Mucosa of stomach (tissue), 1 donor: ENCODE measurements around the gene COL11A2.
"Not testable (repeated sequence)": the region's sequence is repeated elsewhere in the genome, so short reads cannot be mapped to it uniquely, and the experiment has no call there.

ENCODE experiments used
- H3K27me3 ChIP-seq: one replicate; pipeline ENCODE4 v1.7.0; 2013; ENCODE audit warnings: mild to moderate bottlenecking, low read length; ENCODE audit not compliant: control insufficient read depth, insufficient read depth
- H3K36me3 ChIP-seq: one replicate; pipeline ENCODE4 v1.7.0; 2013; ENCODE audit warnings: low read length; ENCODE audit not compliant: control insufficient read depth, insufficient read depth
- H3K4me1 ChIP-seq: one replicate; pipeline ENCODE4 v1.7.0; 2013; ENCODE audit warnings: mild to moderate bottlenecking, low read length; ENCODE audit not compliant: control insufficient read depth, insufficient read depth
- H3K4me3 ChIP-seq: one replicate; pipeline ENCODE4 v1.7.0; 2013; ENCODE audit warnings: low read length
- H3K9ac ChIP-seq: one replicate; pipeline ENCODE4 v1.7.0; 2013; ENCODE audit warnings: mild to moderate bottlenecking, low read length, moderate library complexity
- H3K9me3 ChIP-seq: one replicate; pipeline ENCODE4 v1.7.0; 2013; ENCODE audit warnings: mild to moderate bottlenecking, low read length, moderate library complexity; ENCODE audit not compliant: control insufficient read depth
- donor health status: Pancreatic carcinoma.

The COL11A2 gene

DNA sequence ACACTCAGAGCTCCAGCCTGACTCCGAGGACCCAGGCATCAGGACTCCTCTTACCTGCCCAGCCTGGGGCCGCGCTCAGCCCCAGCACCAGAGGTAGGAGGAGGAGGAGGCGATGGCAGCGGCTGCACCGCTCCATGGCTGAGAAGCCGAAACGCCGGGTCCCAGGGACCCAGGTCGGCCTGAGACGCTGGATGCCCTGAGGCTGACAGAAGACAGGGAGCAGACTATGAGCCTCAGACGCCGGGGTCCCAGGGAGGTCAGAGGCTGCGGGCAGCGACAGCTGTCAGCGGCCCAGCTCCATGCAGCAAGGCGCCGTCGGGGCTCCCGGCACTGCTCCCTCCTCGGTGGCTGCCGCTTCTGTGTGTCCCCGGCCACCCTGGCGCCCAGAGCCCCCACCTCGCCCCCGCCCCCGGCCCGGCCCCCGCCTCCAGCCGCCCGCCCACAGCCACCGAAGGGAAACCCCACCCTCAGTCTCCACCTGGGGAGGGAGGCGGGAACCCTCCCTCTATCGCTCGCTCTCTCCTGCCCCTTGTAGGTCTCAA, at the start of gene COL11A2:
Gene COL11A2, minus strand, starts transcription at position 363 of the 542 bp plus-strand sequence. Its CDS starts 227 bp downstream, at position 136.
- Histone ChIP-seq H3K9ac (peak within 1 kb of the TSS; percentile 47), H3K27me3 (peaks cover 45% of the 10 kb centered on the region)

DNA sequence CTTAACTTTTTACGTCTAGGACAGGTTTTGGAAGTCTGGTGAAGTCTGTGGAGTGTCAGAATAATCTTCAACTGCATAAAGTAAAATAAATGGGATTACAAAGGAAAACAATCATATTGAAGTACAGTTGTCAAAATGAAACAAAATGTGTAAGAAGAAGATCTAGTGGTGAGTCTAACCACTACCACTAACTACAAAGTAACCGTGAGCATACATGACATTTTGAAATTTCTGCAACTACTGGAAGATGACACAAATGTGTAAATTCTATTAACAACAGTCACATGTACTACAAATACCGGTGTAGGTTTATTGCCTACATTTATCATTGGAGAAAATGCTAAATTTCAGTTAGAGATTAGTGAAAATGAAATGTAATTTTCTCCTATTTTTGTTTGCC, 49.7 kb upstream of the COL11A2 start:
- H3K27me3 ChIP-seq = no peaks in the 10 kb centered on the region

More for the DNA sequence above, at the start of gene COL11A2:
- Histone ChIP-seq H3K36me3 (peaks cover 15% of the 10 kb centered on the region), H3K4me1 (peaks cover 21% of the 10 kb centered on the region), H3K4me3 (peak within 1 kb of the TSS; percentile 29), H3K9me3 (no peaks in the 10 kb centered on the region)

DNA sequence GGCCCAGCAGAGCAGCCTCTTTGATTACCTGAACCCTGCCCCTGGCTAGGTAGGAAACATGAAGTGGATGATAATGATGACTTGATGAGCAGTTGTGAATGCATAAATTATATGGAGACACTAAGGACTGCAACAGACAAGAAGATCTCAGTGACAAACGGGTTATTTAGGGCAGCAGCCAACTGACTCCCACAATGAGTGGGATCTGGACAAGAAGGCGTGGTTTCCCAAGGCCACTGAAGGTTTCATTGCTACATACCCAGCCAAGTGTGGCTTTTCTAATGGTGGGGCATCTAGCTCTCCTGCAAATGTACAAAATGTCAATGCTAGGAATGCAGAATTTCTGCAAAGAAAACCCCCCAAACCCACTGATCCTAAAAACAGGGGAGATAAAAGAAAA, 45.5 kb upstream of the COL11A2 start:
- H3K9ac ChIP-seq = no peak overlapping the region
- H3K9me3 ChIP-seq = no peaks in the 10 kb centered on the region
- no peaks in the 10 kb centered on the region for H3K4me1 ChIP-seq
- H3K4me3 ChIP-seq = no peak overlapping the region
- H3K27me3 ChIP-seq = peaks cover 9% of the 10 kb centered on the region
- no peaks in the 10 kb centered on the region for H3K36me3 ChIP-seq

More for the DNA sequence above, 49.7 kb upstream of the COL11A2 start:
- Histone ChIP-seq H3K4me1 (no peaks in the 10 kb centered on the region), H3K9me3 (no peaks in the 10 kb centered on the region), H3K9ac (no peak overlapping the region), H3K4me3 (no peak overlapping the region), H3K36me3 (no peaks in the 10 kb centered on the region)

DNA sequence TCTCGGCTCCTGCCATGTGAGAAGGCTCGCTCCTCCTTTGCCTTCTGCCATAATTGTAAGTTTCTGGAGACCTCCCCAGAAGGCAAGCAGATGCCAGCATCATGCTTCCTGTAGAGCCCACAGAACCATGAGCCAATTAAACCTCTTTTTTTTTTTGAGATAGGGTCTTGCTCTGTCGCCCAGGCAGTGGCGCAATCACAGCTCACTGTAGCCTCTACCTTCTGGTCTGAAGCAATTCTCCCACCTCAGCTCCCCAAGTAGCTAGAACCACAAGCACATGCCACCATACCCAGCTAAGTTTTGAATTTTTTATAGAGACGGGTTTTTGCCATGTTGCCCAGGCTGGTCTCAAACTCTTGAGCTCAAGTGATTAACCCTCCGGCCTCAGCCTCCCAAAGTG, 44.6 kb upstream of the COL11A2 start:
- H3K36me3 ChIP-seq = no peaks in the 10 kb centered on the region
- H3K27me3 ChIP-seq = peaks cover 13% of the 10 kb centered on the region
- no peak overlapping the region for H3K4me3 ChIP-seq
- H3K4me1 ChIP-seq = no peaks in the 10 kb centered on the region
- no peak overlapping the region for H3K9ac ChIP-seq
- no peaks in the 10 kb centered on the region for H3K9me3 ChIP-seq

DNA sequence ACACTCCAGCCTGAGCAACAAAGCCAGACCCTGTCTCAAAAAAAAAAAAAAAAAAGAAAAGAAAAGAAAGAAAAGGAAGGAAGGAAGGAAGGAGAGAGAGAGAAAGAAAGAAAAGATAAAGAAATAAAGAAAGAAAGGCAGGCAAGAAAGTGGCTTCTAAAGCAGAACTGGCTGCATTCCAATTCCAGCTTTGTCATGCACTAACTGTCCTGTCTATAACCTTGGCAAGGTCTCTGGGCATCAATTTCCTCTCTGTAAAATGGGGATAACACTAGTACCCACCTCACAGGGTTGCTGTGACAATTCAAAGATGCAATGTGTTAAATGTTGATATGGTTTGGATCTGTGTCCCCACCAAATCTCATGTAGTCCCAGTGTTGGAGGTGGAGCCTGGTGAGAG, 44.1 kb upstream of the COL11A2 start:
- H3K9ac ChIP-seq = no peak overlapping the region
- no peaks in the 10 kb centered on the region for H3K9me3 ChIP-seq
- no peak overlapping the region for H3K4me3 ChIP-seq
- H3K36me3 ChIP-seq = no peaks in the 10 kb centered on the region
- peaks cover 13% of the 10 kb centered on the region for H3K27me3 ChIP-seq
- H3K4me1 ChIP-seq = no peaks in the 10 kb centered on the region

DNA sequence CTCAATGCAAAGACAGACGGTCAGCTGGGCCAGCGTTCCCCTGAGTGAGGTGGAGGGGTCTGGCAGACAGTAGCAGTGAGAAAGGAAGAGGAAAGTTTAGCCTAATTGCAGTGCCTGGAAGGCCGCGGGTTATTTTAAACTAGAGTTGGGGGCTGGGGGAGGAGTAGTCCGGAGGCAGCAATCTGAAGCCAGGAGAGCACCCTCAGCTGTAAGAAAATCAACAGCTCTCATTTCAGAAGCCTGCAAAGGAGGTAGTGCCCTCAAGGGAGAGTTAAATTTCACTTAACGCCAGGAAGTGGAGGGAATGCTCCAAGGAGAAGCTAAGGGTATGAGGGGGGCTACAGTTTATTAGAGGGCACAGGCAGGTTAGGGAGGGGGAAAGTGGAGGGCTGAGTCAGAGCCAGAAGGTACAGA, 43.0 kb upstream of the COL11A2 start:
- no peaks in the 10 kb centered on the region for H3K4me1 ChIP-seq
- H3K27me3 ChIP-seq = peaks cover 13% of the 10 kb centered on the region
- no peak overlapping the region for H3K9ac ChIP-seq
- H3K4me3 ChIP-seq = no peak overlapping the region
- no peaks in the 10 kb centered on the region for H3K36me3 ChIP-seq
- H3K9me3 ChIP-seq = no peaks in the 10 kb centered on the region

DNA sequence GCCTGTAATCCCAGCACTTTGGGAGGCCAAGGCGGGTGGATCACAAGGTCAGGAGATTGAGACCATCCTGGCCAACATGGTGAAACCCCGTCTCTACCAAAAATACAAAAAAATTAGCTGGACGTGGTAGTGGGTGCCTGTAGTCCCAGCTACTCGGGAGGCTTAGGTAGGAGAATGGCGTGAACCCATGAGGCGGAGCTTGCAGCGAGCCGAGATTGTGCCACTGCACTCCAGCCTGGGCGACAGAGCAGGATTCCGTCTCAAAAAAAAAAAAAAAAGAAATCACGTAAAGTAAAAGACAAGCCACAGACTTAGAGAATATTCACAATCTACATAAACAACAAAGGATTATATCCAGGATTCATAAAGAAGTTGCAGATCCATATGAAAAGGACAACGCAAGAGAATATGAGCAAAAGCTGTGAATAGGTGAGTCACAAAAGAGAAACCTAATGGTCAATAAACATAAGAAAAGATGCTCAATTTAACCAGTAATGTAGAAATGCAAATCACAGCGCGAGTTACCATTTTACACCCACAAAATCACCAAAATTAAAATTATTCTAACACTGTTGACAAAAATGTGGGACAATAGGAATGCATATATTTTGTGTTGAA, 34.3 kb upstream of the COL11A2 start:
- not testable (repeated sequence) for H3K4me1 ChIP-seq, H3K9me3 ChIP-seq, H3K36me3 ChIP-seq, H3K4me3 ChIP-seq, H3K27me3 ChIP-seq, H3K9ac ChIP-seq

DNA sequence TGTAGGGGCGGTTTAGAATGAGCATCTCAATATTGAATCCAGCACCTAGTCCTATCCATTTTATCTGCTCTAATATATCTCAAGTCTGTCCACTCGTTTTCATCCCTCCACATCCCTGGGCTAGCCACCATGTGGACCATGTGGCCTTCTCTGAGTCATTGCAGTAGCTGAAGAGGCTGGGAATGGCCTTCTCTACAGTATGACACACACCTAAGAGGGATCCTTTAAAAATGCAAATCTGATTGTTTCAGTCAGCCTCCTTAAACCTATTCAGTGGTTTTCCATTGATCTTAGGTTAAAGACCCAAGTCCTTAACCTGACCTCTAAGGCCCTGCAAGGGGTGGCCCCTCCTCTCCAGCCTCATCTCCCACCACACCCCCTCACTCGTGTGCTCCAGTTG, 25.4 kb upstream of the COL11A2 start:
- no peaks in the 10 kb centered on the region for H3K9me3 ChIP-seq
- H3K27me3 ChIP-seq = peaks cover 16% of the 10 kb centered on the region
- no peaks in the 10 kb centered on the region for H3K36me3 ChIP-seq
- no peak overlapping the region for H3K4me3 ChIP-seq
- peaks cover 12% of the 10 kb centered on the region for H3K4me1 ChIP-seq
- no peak overlapping the region for H3K9ac ChIP-seq

DNA sequence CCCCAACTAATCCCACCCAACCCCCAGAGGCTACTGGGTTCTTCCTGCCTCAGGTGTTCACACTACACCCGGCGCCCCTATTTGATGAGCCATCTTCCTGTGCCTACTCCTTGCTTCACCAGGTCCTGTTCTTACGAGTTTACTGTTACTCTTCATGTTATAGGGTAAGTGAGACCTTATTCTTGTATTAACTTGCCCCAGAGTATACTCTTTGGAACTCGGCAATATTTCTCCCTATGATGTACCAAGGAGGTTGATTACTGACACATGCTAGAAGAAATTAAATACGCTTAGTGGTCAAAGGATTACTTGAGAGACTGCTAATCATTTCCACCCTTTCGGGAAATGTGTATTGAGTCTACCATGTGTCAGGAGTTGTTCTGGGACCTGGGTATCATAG, 25.0 kb upstream of the COL11A2 start:
- H3K27me3 ChIP-seq = peaks cover 19% of the 10 kb centered on the region
- no peaks in the 10 kb centered on the region for H3K36me3 ChIP-seq
- no peaks in the 10 kb centered on the region for H3K9me3 ChIP-seq
- H3K4me1 ChIP-seq = peaks cover 13% of the 10 kb centered on the region
- H3K4me3 ChIP-seq = no peak overlapping the region
- H3K9ac ChIP-seq = no peak overlapping the region

DNA sequence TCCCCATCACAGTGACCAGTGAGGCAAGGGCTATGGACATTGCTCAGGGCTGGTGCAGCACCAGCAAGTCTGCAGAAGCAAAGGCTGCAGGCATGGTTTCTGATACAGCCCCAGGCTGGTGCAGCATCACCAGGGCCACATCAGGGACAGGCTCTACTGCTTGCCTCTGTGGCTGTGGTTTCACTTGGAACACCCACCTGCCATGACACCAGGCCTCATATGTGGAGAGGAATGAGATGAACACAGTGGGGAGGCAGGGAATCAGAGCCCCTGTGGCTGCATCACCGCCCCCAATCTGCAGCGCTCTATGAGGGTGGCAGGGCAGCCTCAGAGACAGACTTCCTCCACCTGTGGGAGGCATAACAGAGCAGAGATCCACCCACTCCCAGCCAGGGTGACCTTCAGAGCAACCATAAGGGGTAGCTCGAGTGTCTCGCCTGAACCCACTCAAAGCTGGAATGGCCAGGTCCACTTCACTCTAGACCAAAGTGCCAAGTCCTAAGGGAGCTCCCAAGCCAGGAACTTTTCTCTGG, 23.9 kb upstream of the COL11A2 start:
- no peak overlapping the region for H3K4me3 ChIP-seq
- peaks cover 19% of the 10 kb centered on the region for H3K27me3 ChIP-seq
- H3K4me1 ChIP-seq = peaks cover 13% of the 10 kb centered on the region
- H3K36me3 ChIP-seq = no peaks in the 10 kb centered on the region
- no peaks in the 10 kb centered on the region for H3K9me3 ChIP-seq
- no peak overlapping the region for H3K9ac ChIP-seq

DNA sequence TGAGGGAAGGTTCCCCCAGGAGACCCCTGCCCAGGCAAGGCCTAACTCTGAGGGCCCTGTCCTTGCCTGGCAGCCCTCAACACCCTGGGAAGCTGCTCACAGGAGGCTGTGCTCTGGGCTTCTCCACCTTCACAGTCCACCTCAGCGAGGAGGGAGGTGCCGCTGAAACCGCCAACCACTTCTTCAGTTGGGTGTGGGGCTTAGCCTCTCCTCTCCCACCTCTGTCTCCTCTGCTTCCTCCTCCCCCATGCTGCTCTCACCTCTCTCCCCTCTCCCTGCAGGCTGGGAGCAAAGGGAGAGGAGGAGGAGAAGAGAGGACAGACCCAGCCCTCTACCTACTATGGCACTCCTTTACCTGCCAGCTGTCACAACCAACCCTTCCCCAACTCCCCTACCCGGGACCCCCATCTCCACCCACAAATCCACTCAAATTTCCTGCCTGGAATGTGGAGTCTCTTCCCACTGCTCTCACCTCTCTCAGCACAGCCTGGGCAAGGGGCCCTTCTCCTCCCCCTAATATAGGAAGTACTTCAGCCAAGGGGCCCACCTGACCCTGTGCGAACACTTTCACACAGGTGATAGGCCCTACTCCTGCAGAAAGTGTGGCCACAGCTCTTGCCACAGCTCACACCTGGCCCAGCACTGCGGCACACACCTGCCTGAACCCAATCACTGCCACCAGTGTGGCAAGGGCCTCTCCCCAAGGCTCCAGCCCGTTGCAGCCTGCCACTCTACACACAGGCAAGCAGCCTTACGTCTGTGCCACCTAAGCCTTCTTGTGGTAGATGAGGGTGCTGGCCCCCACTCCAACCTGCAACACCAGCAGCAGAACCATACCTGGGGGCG, 23.2 kb upstream of the COL11A2 start:
- Histone ChIP-seq H3K4me3 (no peak overlapping the region), H3K27me3 (peaks cover 19% of the 10 kb centered on the region), H3K36me3 (no peaks in the 10 kb centered on the region), H3K9me3 (no peaks in the 10 kb centered on the region), H3K9ac (no peak overlapping the region), H3K4me1 (peaks cover 13% of the 10 kb centered on the region)

DNA sequence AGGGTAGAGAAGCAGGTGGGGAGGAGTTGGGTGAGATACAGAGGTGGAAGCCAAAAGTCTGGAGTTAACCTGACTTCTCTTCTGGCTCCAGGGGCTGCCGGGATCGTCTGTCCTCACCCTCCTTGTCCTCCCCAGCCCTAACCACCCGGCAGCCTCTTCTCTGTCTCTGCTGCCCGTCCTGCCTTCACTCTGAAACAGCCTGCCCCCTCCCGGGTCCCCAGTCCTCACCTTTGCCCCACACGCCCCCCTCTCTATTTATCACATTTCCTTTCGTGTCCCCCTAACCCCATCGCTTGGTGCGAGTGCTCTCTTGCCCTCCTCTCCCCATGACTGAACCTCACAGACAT, 21.7 kb upstream of the COL11A2 start:
- Histone ChIP-seq H3K9ac (no peak overlapping the region), H3K36me3 (peaks cover 7% of the 10 kb centered on the region), H3K4me3 (no peak overlapping the region), H3K4me1 (peaks cover 13% of the 10 kb centered on the region), H3K9me3 (no peaks in the 10 kb centered on the region), H3K27me3 (peaks cover 19% of the 10 kb centered on the region)
